ENCODE data around the gene UHMK1. TPM values are rescaled to one million over a fixed set of nuclear protein-coding genes. Genes with fewer than 3 reads are reported as not detected.

Gene UHMK1
- total RNA-seq, 1 donor from 2014 or later: 43.5 TPM

DNA sequence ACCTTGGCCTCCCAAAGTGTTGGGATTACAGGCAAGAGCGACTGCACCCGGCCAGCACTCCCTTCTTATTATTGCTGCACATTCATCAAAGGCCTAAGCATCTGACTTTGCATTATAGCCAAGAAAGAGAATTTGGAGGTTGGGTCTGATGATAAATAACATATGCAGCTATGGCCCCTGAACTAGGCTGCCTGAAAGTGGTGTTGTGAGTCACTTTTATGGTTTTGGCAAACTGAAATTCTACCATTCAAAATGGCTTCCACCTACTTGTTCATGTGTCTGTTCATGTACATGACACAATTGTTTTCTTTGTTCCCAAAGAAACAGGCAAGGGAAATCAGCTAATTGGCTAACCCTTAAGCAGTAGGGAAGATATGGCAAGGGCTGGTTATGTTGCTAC lies 38.9 kb downstream of the UHMK1 start:
- TF ChIP-seq, protein P1, sequence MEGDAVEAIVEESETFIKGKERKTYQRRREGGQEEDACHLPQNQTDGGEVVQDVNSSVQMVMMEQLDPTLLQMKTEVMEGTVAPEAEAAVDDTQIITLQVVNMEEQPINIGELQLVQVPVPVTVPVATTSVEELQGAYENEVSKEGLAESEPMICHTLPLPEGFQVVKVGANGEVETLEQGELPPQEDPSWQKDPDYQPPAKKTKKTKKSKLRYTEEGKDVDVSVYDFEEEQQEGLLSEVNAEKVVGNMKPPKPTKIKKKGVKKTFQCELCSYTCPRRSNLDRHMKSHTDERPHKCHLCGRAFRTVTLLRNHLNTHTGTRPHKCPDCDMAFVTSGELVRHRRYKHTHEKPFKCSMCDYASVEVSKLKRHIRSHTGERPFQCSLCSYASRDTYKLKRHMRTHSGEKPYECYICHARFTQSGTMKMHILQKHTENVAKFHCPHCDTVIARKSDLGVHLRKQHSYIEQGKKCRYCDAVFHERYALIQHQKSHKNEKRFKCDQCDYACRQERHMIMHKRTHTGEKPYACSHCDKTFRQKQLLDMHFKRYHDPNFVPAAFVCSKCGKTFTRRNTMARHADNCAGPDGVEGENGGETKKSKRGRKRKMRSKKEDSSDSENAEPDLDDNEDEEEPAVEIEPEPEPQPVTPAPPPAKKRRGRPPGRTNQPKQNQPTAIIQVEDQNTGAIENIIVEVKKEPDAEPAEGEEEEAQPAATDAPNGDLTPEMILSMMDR (IDR thresholded peaks at IDR 0.05; ENCODE audit: insufficient read depth, low read depth, low read length): no peak
- TF ChIP-seq EZH2 (IDR thresholded peaks at IDR 0.05; ENCODE audit: insufficient read depth, low read length): no peak
- H3K9me3 ChIP-seq (ENCODE audit: insufficient read depth, low read depth, low read length): no peaks in the 10 kb centered on the region
- no peak overlapping the region for H3K4me3 Mint-ChIP-seq (ENCODE audit: unreplicated experiment)
- no peak overlapping the region for H3K4me2 ChIP-seq (ENCODE audit: low read length)
- H3K27me3 ChIP-seq (ENCODE audit: insufficient read depth, low read length): no peaks in the 10 kb centered on the region
- H3K36me3 Mint-ChIP-seq (ENCODE audit: low read depth, unreplicated experiment): no peaks in the 10 kb centered on the region
- H3K4me3 ChIP-seq (ENCODE audit: insufficient read depth, low read depth, low read length): no peak overlapping the region
- no peaks in the 10 kb centered on the region for H3K36me3 ChIP-seq (ENCODE audit: insufficient read depth, low read length)
- peak; percentile 79 for DNase-seq (ENCODE audit: low read depth)
- H3K9ac ChIP-seq (ENCODE audit: low read length): no peak overlapping the region
- no peaks in the 10 kb centered on the region for H3K9me3 Mint-ChIP-seq (ENCODE audit: unreplicated experiment)
- peaks cover 16% of the 10 kb centered on the region for H3K4me1 Mint-ChIP-seq (ENCODE audit: low read depth, unreplicated experiment)
- no peak for FAIRE-seq
- H4K20me1 ChIP-seq (ENCODE audit: insufficient read depth, low read length): no peaks in the 10 kb centered on the region
- peak overlapping the region; percentile 69 for H3K27ac Mint-ChIP-seq (ENCODE audit: unreplicated experiment)
- H2AFZ ChIP-seq (ENCODE audit: low read depth, low read length): no peak overlapping the region
- peak overlapping the region; percentile 50 for H3K27ac ChIP-seq (ENCODE audit: low read depth, low read length)
- peaks cover 27% of the 10 kb centered on the region for H3K4me1 ChIP-seq (ENCODE audit: insufficient read depth, low read length)
- H3K79me2 ChIP-seq (ENCODE audit: insufficient read depth, low read length): no peaks in the 10 kb centered on the region
- H3K27me3 Mint-ChIP-seq (ENCODE audit: low read depth, unreplicated experiment): no peaks in the 10 kb centered on the region

DNA sequence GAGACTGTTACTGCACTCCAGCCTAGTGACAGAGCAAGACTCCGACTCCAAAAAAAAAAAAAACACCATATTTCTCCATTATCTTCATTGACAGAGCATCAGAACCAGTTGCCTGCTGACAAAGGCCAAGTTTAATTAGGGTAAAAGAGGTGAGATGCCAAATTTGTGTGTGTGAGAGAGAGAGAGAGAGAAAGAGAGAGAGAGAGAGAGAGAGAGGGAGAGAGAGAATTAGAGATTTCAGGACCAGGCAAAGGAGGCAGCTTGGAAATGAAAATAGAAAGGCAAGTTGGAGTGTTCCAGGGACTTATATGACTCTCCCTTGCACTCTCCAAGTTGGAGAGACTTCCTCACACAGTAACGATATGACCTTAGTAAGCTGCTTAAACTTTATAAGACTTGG lies 39.6 kb downstream of the UHMK1 start:
- Mint-ChIP-seq H3K27ac (ENCODE audit: unreplicated experiment) (no peak overlapping the region), H3K4me1 (ENCODE audit: low read depth, unreplicated experiment) (peaks cover 21% of the 10 kb centered on the region), H3K4me3 (ENCODE audit: unreplicated experiment) (no peak overlapping the region), H3K27me3 (ENCODE audit: low read depth, unreplicated experiment) (no peaks in the 10 kb centered on the region), H3K9me3 (ENCODE audit: unreplicated experiment) (no peaks in the 10 kb centered on the region), H3K36me3 (ENCODE audit: low read depth, unreplicated experiment) (no peaks in the 10 kb centered on the region)
- H3K9ac ChIP-seq (ENCODE audit: low read length): no peak overlapping the region
- no peaks in the 10 kb centered on the region for H3K9me3 ChIP-seq (ENCODE audit: insufficient read depth, low read depth, low read length)
- no peak overlapping the region for H3K4me2 ChIP-seq (ENCODE audit: low read length)
- H3K4me3 ChIP-seq (ENCODE audit: insufficient read depth, low read depth, low read length): no peak overlapping the region
- no peak overlapping the region for H2AFZ ChIP-seq (ENCODE audit: low read depth, low read length)
- H3K79me2 ChIP-seq (ENCODE audit: insufficient read depth, low read length): no peaks in the 10 kb centered on the region
- DNase-seq (ENCODE audit: low read depth) (no peak), FAIRE-seq (no peak)
- peak overlapping the region; percentile 90 for H3K27ac ChIP-seq (ENCODE audit: low read depth, low read length)
- TF ChIP-seq, protein P1 (IDR thresholded peaks at IDR 0.05; ENCODE audit: insufficient read depth, low read depth, low read length): no peak
- no peak for TF ChIP-seq EZH2 (IDR thresholded peaks at IDR 0.05; ENCODE audit: insufficient read depth, low read length)
- no peaks in the 10 kb centered on the region for H4K20me1 ChIP-seq (ENCODE audit: insufficient read depth, low read length)
- H3K36me3 ChIP-seq (ENCODE audit: insufficient read depth, low read length): no peaks in the 10 kb centered on the region
- peaks cover 29% of the 10 kb centered on the region for H3K4me1 ChIP-seq (ENCODE audit: insufficient read depth, low read length)
- no peaks in the 10 kb centered on the region for H3K27me3 ChIP-seq (ENCODE audit: insufficient read depth, low read length)

DNA sequence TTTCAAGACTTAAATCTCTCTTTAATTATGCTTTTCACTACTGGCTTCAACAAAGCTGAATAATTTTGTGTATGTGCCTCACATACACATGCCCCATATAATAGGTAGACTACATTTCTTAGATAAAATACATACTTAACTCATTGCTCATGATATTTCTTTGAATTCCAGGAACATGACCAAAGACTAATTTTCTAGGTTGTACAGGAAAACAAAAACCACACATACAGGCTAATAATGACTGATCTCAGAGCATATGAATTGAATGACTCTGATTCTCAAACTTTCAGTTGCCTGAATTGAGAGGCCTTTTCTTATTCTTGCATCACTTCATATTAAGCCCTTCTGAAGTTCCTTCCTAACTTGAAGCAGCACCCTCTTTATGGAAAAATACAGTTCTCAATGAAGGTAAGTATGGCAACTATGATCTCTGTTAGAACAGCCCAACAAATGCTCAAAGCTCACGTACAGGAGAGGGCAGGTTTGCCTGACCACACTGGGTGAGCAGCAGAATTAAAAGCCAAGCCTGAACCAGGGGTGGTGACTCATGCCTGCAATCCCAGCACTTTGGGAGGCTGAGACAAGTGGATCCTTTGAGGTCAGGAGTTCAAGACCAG lies 41.3 kb downstream of the UHMK1 start:
- TF ChIP-seq EZH2 (IDR thresholded peaks at IDR 0.05; ENCODE audit: insufficient read depth, low read length): no peak
- TF ChIP-seq, protein P1 (IDR thresholded peaks at IDR 0.05; ENCODE audit: insufficient read depth, low read depth, low read length): no peak
- Mint-ChIP-seq H3K4me1 (ENCODE audit: low read depth, unreplicated experiment) (peaks cover 21% of the 10 kb centered on the region), H3K4me3 (ENCODE audit: unreplicated experiment) (peak overlapping the region; percentile 4), H3K27me3 (ENCODE audit: low read depth, unreplicated experiment) (no peaks in the 10 kb centered on the region), H3K36me3 (ENCODE audit: low read depth, unreplicated experiment) (no peaks in the 10 kb centered on the region), H3K9me3 (ENCODE audit: unreplicated experiment) (no peaks in the 10 kb centered on the region), H3K27ac (ENCODE audit: unreplicated experiment) (peak overlapping the region; percentile 100)
- Histone ChIP-seq H3K27ac (ENCODE audit: low read depth, low read length) (peak overlapping the region; percentile 90), H3K79me2 (ENCODE audit: insufficient read depth, low read length) (no peaks in the 10 kb centered on the region), H3K4me1 (ENCODE audit: insufficient read depth, low read length) (peaks cover 29% of the 10 kb centered on the region), H4K20me1 (ENCODE audit: insufficient read depth, low read length) (no peaks in the 10 kb centered on the region), H3K9me3 (ENCODE audit: insufficient read depth, low read depth, low read length) (no peaks in the 10 kb centered on the region), H3K36me3 (ENCODE audit: insufficient read depth, low read length) (no peaks in the 10 kb centered on the region), H2AFZ (ENCODE audit: low read depth, low read length) (no peak overlapping the region), H3K27me3 (ENCODE audit: insufficient read depth, low read length) (no peaks in the 10 kb centered on the region), H3K4me3 (ENCODE audit: insufficient read depth, low read depth, low read length) (no peak overlapping the region), H3K4me2 (ENCODE audit: low read length) (peak overlapping the region; percentile 51), H3K9ac (ENCODE audit: low read length) (peak overlapping the region; percentile 67)
- peak; percentile 97 for DNase-seq (ENCODE audit: low read depth)
- peak; percentile 96 for FAIRE-seq

Data from astrocyte (in vitro differentiated cells and primary cell).